HCT116 (cell line): ENCODE results near the gene LDHA. TPM values are rescaled to one million over a fixed set of nuclear protein-coding genes. Genes with fewer than 3 reads are reported as not detected.

Experiments used
- ATAC-seq: fragments of 200-7000 bp; cut with Tn5 transposase; 2 replicates; pipeline ENCODE4 v1.9.1; 2020; ENCODE audit warnings: mild to moderate bottlenecking, moderate library complexity
- BruUV-seq: library from RNA; stranded (reverse); fragments of 400-500 nt; replicated peaks from 2 replicates; lab custom pipeline; 2021; lab: Mats Ljungman, UMichigan
- CTCF ChIA-PET: fragments of 300-600 bp; sonication (Branson Sonifier 250); formaldehyde crosslinking; loops from one replicate; lab custom pipeline; 2021; ENCODE audit warnings: antibody characterized with exemption; lab: Charles Lee
- POLR2A ChIA-PET: fragments of 300-600, 350-600 bp; sonication (Branson Sonifier 250); formaldehyde crosslinking; loops from one replicate; lab custom pipeline; 2021; ENCODE audit warnings: antibody characterized with exemption; lab: Charles Lee
- RAD21 ChIA-PET, 2 experiments: fragments of 300-600 bp; sonication (Branson Sonifier 250); formaldehyde crosslinking; loops; one replicate each; lab custom pipeline; 2023; ENCODE audit warnings: low total read pairs in 2 of 2; ENCODE audit not compliant: uncharacterized antibody in 2 of 2, unreplicated experiment in 2 of 2, low non-redundant PET in 1 of 2; lab: Charles Lee
- DNase-seq: peaks from one replicate; pipeline ENCODE4 v3.0.0-alpha.2; 2010; ENCODE audit warnings: low read depth, low spot score
- H2AFZ ChIP-seq: fragments of 200-600 bp; shearing (Covaris generic), sonication (generic); 2 replicates; pipeline ENCODE4 v1.6.1; 2017; ENCODE audit warnings: low read depth, mixed run types, mixed read lengths, antibody characterized with exemption, low read length; ENCODE audit not compliant: poor library complexity, severe bottlenecking
- H3K27ac ChIP-seq: 2 replicates; pipeline ENCODE4 v1.5.1; 2012; ENCODE audit warnings: low read depth, low read length
- H3K27me3 ChIP-seq: fragments of 200-600 bp; sonication (generic); 2 replicates; pipeline ENCODE4 v1.6.1; 2016; ENCODE audit warnings: mixed run types, low read length, mixed read lengths; ENCODE audit not compliant: insufficient read depth
- H3K36me3 ChIP-seq, 2 experiments: fragments of 200-500 bp in 1 of 2; fragments of 200-600 bp in 1 of 2; sonication (Bioruptor generic) in 1 of 2; sonication (generic) in 1 of 2; 2 replicates each; pipeline versions ENCODE4 v1.5.1 to v1.6.1; 2014 to 2016; ENCODE audit warnings: low read length in 2 of 2, inconsistent platforms in 1 of 2, mixed read lengths in 1 of 2, mixed run types in 1 of 2; ENCODE audit not compliant: insufficient read depth in 2 of 2, control insufficient read depth in 1 of 2
- H3K4me1 ChIP-seq, 2 experiments: fragments of 200-600 bp in 1 of 2; sonication (generic) in 1 of 2; 2 replicates each; pipeline versions ENCODE4 v1.5.1 to v1.6.1; 2012 to 2017; ENCODE audit warnings: low read length in 2 of 2, inconsistent platforms in 1 of 2, mild to moderate bottlenecking in 1 of 2, mixed read lengths in 1 of 2, mixed run types in 1 of 2, moderate library complexity in 1 of 2; ENCODE audit not compliant: insufficient read depth in 2 of 2, control insufficient read depth in 1 of 2
- H3K4me2 ChIP-seq: fragments of 200-600 bp; sonication (generic); 2 replicates; pipeline ENCODE4 v1.6.1; 2017; ENCODE audit warnings: mixed run types, low read length, mixed read lengths
- H3K4me3 ChIP-seq, 2 experiments: fragments of 200-600 bp in 1 of 2; sonication (generic) in 1 of 2; replicated peaks in 1 of 2; 2 replicates each; pipeline ENCODE4 v1.5.1; 2011 to 2016; ENCODE audit warnings: low read length in 2 of 2, control low read depth in 1 of 2, low read depth in 1 of 2, mild to moderate bottlenecking in 1 of 2, mixed read lengths in 1 of 2, mixed run types in 1 of 2
- H3K79me2 ChIP-seq: fragments of 200-600 bp; sonication (generic); 2 replicates; pipeline ENCODE4 v1.6.1; 2017; ENCODE audit warnings: mild to moderate bottlenecking, mixed run types, low read length, moderate library complexity, mixed read lengths; ENCODE audit not compliant: insufficient read depth
- H3K9ac ChIP-seq: fragments of 200-600 bp; sonication (generic); 2 replicates; pipeline ENCODE4 v1.6.1; 2016; ENCODE audit warnings: low read length, mixed read lengths
- H3K9me2 ChIP-seq: fragments of 200-600 bp; sonication (generic), shearing (Covaris generic); 2 replicates; pipeline ENCODE4 v1.6.1; 2017; ENCODE audit warnings: mixed run types, mild to moderate bottlenecking, moderate library complexity; ENCODE audit not compliant: insufficient read depth
- H3K9me3 ChIP-seq, 2 experiments: fragments of 200-500 bp in 1 of 2; fragments of 200-600 bp in 1 of 2; sonication (Bioruptor generic) in 1 of 2; sonication (generic) in 1 of 2; 2 replicates each; pipeline ENCODE4 v1.6.1; 2014 to 2017; ENCODE audit warnings: low read length in 2 of 2, mixed read lengths in 2 of 2, inconsistent platforms in 1 of 2, low read depth in 1 of 2, mild to moderate bottlenecking in 1 of 2, mixed run types in 1 of 2, moderate library complexity in 1 of 2; ENCODE audit not compliant: control insufficient read depth in 1 of 2, insufficient read depth in 1 of 2
- H4K20me1 ChIP-seq: fragments of 200-600 bp; sonication (generic), shearing (Covaris generic); 2 replicates; pipeline ENCODE4 v1.6.1; 2017; ENCODE audit warnings: mixed run types, mild to moderate bottlenecking, moderate library complexity; ENCODE audit not compliant: insufficient read depth
- CBX3 ChIP-seq: IDR thresholded peaks from 2 replicates; pipeline ENCODE4 v1.6.1; 2012; ENCODE audit warnings: low read depth
- CTCF ChIP-seq, 3 experiments: fragments of 200-600 bp in 1 of 3; sonication (generic) in 1 of 3; IDR thresholded peaks in 2 of 3; conservative IDR thresholded peaks in 1 of 3; 2 replicates each; pipeline ENCODE4 v1.5.1; 2012 to 2017; ENCODE audit warnings: low read depth in 2 of 3, low read length in 2 of 3, antibody characterized with exemption in 1 of 3, borderline replicate concordance in 1 of 3, control low read depth in 1 of 3, mild to moderate bottlenecking in 1 of 3, mixed read lengths in 1 of 3, mixed run types in 1 of 3, moderate library complexity in 1 of 3; ENCODE audit not compliant: insufficient read depth in 1 of 3
- ELF1 ChIP-seq: IDR thresholded peaks from 2 replicates; pipeline ENCODE4 v1.6.1; 2012; ENCODE audit warnings: low read depth, borderline replicate concordance
- FOSL1 ChIP-seq: IDR thresholded peaks from 2 replicates; pipeline ENCODE4 v1.6.1; 2012; ENCODE audit warnings: low read depth
- JUND ChIP-seq: IDR thresholded peaks from 2 replicates; pipeline ENCODE4 v1.6.1; 2012
- MAX ChIP-seq: IDR thresholded peaks from 2 replicates; pipeline ENCODE4 v1.6.1; 2012
- POLR2A ChIP-seq: IDR thresholded peaks from 2 replicates; pipeline ENCODE4 v1.7.0; 2011; ENCODE audit warnings: borderline replicate concordance; ENCODE audit not compliant: insufficient read depth, insufficient read length; ENCODE audit errors: extremely low read depth
- RAD21 ChIP-seq: IDR thresholded peaks from 2 replicates; pipeline ENCODE4 v1.6.1; 2012; ENCODE audit warnings: low read depth, mild to moderate bottlenecking
- SP1 ChIP-seq: IDR thresholded peaks from 2 replicates; pipeline ENCODE4 v1.6.1; 2012; ENCODE audit warnings: low read depth
- TCF7L2 ChIP-seq: IDR thresholded peaks from 2 replicates; pipeline ENCODE4 v1.7.0; 2011; ENCODE audit warnings: borderline replicate concordance, inconsistent platforms; ENCODE audit not compliant: insufficient read depth, insufficient read length; ENCODE audit errors: extremely low read depth
- ZFX ChIP-seq: fragments of 450-650 bp; IDR thresholded peaks from 2 replicates; pipeline ENCODE4 v1.6.1; 2017
- ZNF274 ChIP-seq: fragments of 200-500 bp; sonication (Bioruptor generic); IDR thresholded peaks from 2 replicates; pipeline ENCODE4 v1.6.1; 2014; ENCODE audit warnings: mild to moderate bottlenecking, low read depth, low read length, inconsistent platforms
- intact Hi-C: fragments of 100-400 bp; cut with micrococcal nuclease; formaldehyde crosslinking; loops from 2 replicates; pipeline ENCODE4 v1.10.0; 2022
- total RNA-seq: library from RNA; stranded (reverse); gene quantifications from one replicate; pipeline ENCODE4 v1.2.1, GENCODE V29; 2021; ENCODE audit not compliant: unreplicated experiment
- TF ChIP-seq, protein P1 (sequence below): IDR thresholded peaks from 2 replicates; pipeline ENCODE4 v1.6.1; 2012

LDHA gene
- total RNA-seq, 1 experiment from 2014 or later = 974 TPM

- TF ChIP-seq MAX (no peak), POLR2A (no peak)
- TF ChIP-seq, all 23 proteins: peak for 0
Observed at GRCh38 chr11:18449251-18449650, 54.9 kb downstream of the LDHA start (continued).

- DNase-seq = no peak
- Histone ChIP-seq H4K20me1 (no peaks in the 10 kb centered on the region), H2AFZ (no peak overlapping the region), H3K9ac (no peak overlapping the region), H3K27me3 (no peaks in the 10 kb centered on the region), H3K4me3 (no peak overlapping the region), H3K9me2 (no peaks in the 10 kb centered on the region), H3K9me3 (no peaks in the 10 kb centered on the region), H3K36me3 (no peaks in the 10 kb centered on the region), H3K4me1 (peaks cover 0 to 5% of the 10 kb centered on the region in 2 experiments; a peak in 3 of 4 replicates), H3K4me2 (peak overlapping the region; percentile 3; the same call in 1 of the 2 replicates), H3K79me2 (no peaks in the 10 kb centered on the region), H3K27ac (no peak overlapping the region)
- no TSS peak for BruUV-seq
- ChIA-PET RAD21 (no interaction called here), CTCF (interaction anchor here (1.2 kb wide), 1 partner anchor 311 kb away, joined by 3 read pairs; no protein-coding TSS in a partner anchor), POLR2A (no interaction called here)
- intact Hi-C loops = no loop called here
- TF ChIP-seq JUND (no peak), FOSL1 (0 out of 2 replicates have a peak, but pooled peaks have one; percentile 15)
- peak; percentile 35; the same call in 1 of the 2 replicates for ATAC-seq
Observed at GRCh38 chr11:18452927-18453326, 58.6 kb downstream of the LDHA start.

GRCh38 chr11:18455686-18456372 is 61.5 kb downstream of the LDHA start, which contains the start of gene LDHAL6A:
LDHAL6A (plus strand) TSS chr11:18455856; CDS start chr11:18456681, 825 bp downstream.
- Histone ChIP-seq H3K9ac (no peak within 1 kb of the TSS), H4K20me1 (no peaks in the 10 kb centered on the region), H3K9me3 (no peaks in the 10 kb centered on the region), H3K36me3 (no peaks in the 10 kb centered on the region), H2AFZ (no peak within 1 kb of the TSS), H3K27me3 (no peaks in the 10 kb centered on the region), H3K79me2 (no peaks in the 10 kb centered on the region), H3K4me1 (peaks cover 0 to 5% of the 10 kb centered on the region in 2 experiments; a peak in 3 of 4 replicates), H3K4me2 (no peak within 1 kb of the TSS), H3K9me2 (no peaks in the 10 kb centered on the region), H3K4me3 (no peak within 1 kb of the TSS), H3K27ac (no peak within 1 kb of the TSS)
- ATAC-seq (no peak), DNase-seq (no peak)
- BruUV-seq = no TSS peak
- POLR2A ChIA-PET = no interaction called here
- CTCF ChIA-PET = no interaction called here
- TF ChIP-seq FOSL1 (no peak), CTCF (IDR thresholded peaks at IDR 0.05 in 2 of 3, conservative IDR thresholded peaks at IDR 0.05 in 1 of 3; ENCODE audit: borderline replicate concordance in 1 of 3, insufficient read depth in 1 of 3, low read depth in 2 of 3, low read length in 2 of 3) (no peak), CBX3 (no peak), TCF7L2 (no peak), MAX (no peak), ELF1 (no peak), SP1 (no peak), ZNF274 (no peak), ZFX (no peak), RAD21 (no peak)
- TF ChIP-seq, protein P1, sequence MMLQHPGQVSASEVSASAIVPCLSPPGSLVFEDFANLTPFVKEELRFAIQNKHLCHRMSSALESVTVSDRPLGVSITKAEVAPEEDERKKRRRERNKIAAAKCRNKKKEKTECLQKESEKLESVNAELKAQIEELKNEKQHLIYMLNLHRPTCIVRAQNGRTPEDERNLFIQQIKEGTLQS = no peak
- intact Hi-C loops = no loop called here
- RAD21 ChIA-PET = no interaction called here
